Thyroid gland (tissue), 4 donors: ENCODE measurements around the gene OR6N1.

Experiments
- CTCF ChIP-seq, 6 experiments: fragments of 200-600 bp in 3 of 6; fragments of 450-650 bp in 3 of 6; sonication (generic) in 3 of 6; IDR thresholded peaks; one replicate each; pipeline ENCODE4 v1.5.1; 2016 to 2019; ENCODE audit warnings: antibody characterized with exemption in 6 of 6, mild to moderate bottlenecking in 2 of 6, inconsistent platforms in 1 of 6, moderate library complexity in 1 of 6
- POLR2A ChIP-seq, 2 donors: fragments of 450-650 bp; IDR thresholded peaks; one replicate each; pipeline ENCODE4 v1.6.1; 2017; ENCODE audit warnings: antibody characterized with exemption in 2 of 2, mild to moderate bottlenecking in 2 of 2, moderate library complexity in 1 of 2

GRCh38 chr1:158752155-158752712 lies 19.8 kb downstream of the OR6N1 start:
- no peak for TF ChIP-seq CTCF (IDR thresholded peaks at IDR 0.05)
- TF ChIP-seq POLR2A (IDR thresholded peaks at IDR 0.05), result no peak
